HG02885 (cell line): ENCODE data around the gene MARK3.

Experiments
- ATAC-seq: cut with Tn5 transposase; IDR thresholded peaks from one replicate; pipeline ENCODE4 v1.9.1; 2021; ENCODE audit warnings: mild to moderate bottlenecking; ENCODE audit not compliant: unreplicated experiment, poor library complexity

Gene MARK3

GRCh38 chr14:103533137-103533998 lies 148.2 kb downstream of the MARK3 start:
- no peak for ATAC-seq

GRCh38 chr14:103533999-103534575 lies 148.9 kb downstream of the MARK3 start:
- no peak for ATAC-seq

GRCh38 chr14:103534576-103535061 lies 149.4 kb downstream of the MARK3 start:
- ATAC-seq: no peak

GRCh38 chr14:103535081-103535890 lies 150.1 kb downstream of the MARK3 start:
- no peak for ATAC-seq

- no peak for ATAC-seq
These were observed 150.8 kb downstream of the MARK3 start for GRCh38 chr14:103535891-103536565.

- ATAC-seq: no peak
These were observed 151.5 kb downstream of the MARK3 start for GRCh38 chr14:103536693-103537092.

GRCh38 chr14:103537175-103537990 lies 152.2 kb downstream of the MARK3 start:
- ATAC-seq: no peak

- ATAC-seq: no peak
These were observed 153.3 kb downstream of the MARK3 start for GRCh38 chr14:103538291-103539055.

- no peak for ATAC-seq
These were observed 154.0 kb downstream of the MARK3 start for GRCh38 chr14:103539056-103539825.

- ATAC-seq: no peak
These were observed 155.8 kb downstream of the MARK3 start for GRCh38 chr14:103540821-103541708.

- ATAC-seq: no peak
These were observed 156.7 kb downstream of the MARK3 start for GRCh38 chr14:103541709-103542604.

- no peak for ATAC-seq
These were observed 157.4 kb downstream of the MARK3 start for GRCh38 chr14:103542605-103543088.

- ATAC-seq: no peak
These were observed 157.9 kb downstream of the MARK3 start for GRCh38 chr14:103543140-103543539.

- no peak for ATAC-seq
These were observed 158.6 kb downstream of the MARK3 start for GRCh38 chr14:103543721-103544387.
